Stimulated activated CD8-positive, alpha-beta memory T cell treated with anti-CD3 and anti-CD28 coated beads, Interleukin-12 subunit alpha, Interleukin-12 subunit beta, amount 100 ng/mL, for 24 hours (primary cell): ENCODE measurements around the gene IPCEF1.
"Not testable (repeated sequence)": the region's sequence is repeated elsewhere in the genome, so short reads cannot be mapped to it uniquely, and the experiment has no call there.

ENCODE experiments used
- DNase-seq: peaks from one replicate; pipeline ENCODE4 v3.0.0-alpha.2; 2020; ENCODE audit errors: extremely low read depth

Gene IPCEF1

GRCh38 chr6:154219250-154219649, 137.4 kb downstream of the IPCEF1 start:
- no peak for DNase-seq

- no peak for DNase-seq
Observed at GRCh38 chr6:154218787-154219186, 137.8 kb downstream of the IPCEF1 start.

GRCh38 chr6:154218301-154218700, 138.3 kb downstream of the IPCEF1 start:
- no peak for DNase-seq

GRCh38 chr6:154213782-154214181, 142.8 kb downstream of the IPCEF1 start:
- DNase-seq: no peak

- DNase-seq: no peak
Observed at GRCh38 chr6:154210678-154211077, 145.9 kb downstream of the IPCEF1 start.

GRCh38 chr6:154209555-154209954, 147.0 kb downstream of the IPCEF1 start:
- DNase-seq: no peak

GRCh38 chr6:154206996-154207395, 149.6 kb downstream of the IPCEF1 start:
- DNase-seq: no peak

- DNase-seq: no peak
Observed at GRCh38 chr6:154206141-154206540, 150.5 kb downstream of the IPCEF1 start.

GRCh38 chr6:154202958-154203357, 153.6 kb downstream of the IPCEF1 start:
- DNase-seq: no peak

GRCh38 chr6:154202339-154202738, 154.3 kb downstream of the IPCEF1 start:
- no peak for DNase-seq

- DNase-seq: not testable (repeated sequence)
Observed at GRCh38 chr6:154201688-154202087, 154.9 kb downstream of the IPCEF1 start.

GRCh38 chr6:154197196-154197860, 159.3 kb downstream of the IPCEF1 start:
- no peak for DNase-seq

- no peak for DNase-seq
Observed at GRCh38 chr6:154196333-154196885, 160.2 kb downstream of the IPCEF1 start.

- DNase-seq: no peak
Observed at GRCh38 chr6:154187714-154188113, 168.9 kb downstream of the IPCEF1 start.

GRCh38 chr6:154187203-154187602, 169.4 kb downstream of the IPCEF1 start:
- DNase-seq: no peak

GRCh38 chr6:154179434-154179833, 177.2 kb downstream of the IPCEF1 start:
- no peak for DNase-seq

GRCh38 chr6:154172393-154172792, 184.2 kb downstream of the IPCEF1 start:
- not testable (repeated sequence) for DNase-seq

- DNase-seq: no peak
Observed at GRCh38 chr6:154170106-154170505, 186.5 kb downstream of the IPCEF1 start.

- no peak for DNase-seq
Observed at GRCh38 chr6:154169193-154169847, 187.3 kb downstream of the IPCEF1 start.

GRCh38 chr6:154167126-154167525, 189.5 kb downstream of the IPCEF1 start:
- DNase-seq: no peak

GRCh38 chr6:154166140-154166539, 190.5 kb downstream of the IPCEF1 start:
- DNase-seq: no peak

GRCh38 chr6:154165478-154165877, 191.1 kb downstream of the IPCEF1 start:
- no peak for DNase-seq

GRCh38 chr6:154164397-154164796, 192.2 kb downstream of the IPCEF1 start:
- no peak for DNase-seq
